Measurements from ENCODE around the gene TKTL1.

The TKTL1 gene

DNA sequence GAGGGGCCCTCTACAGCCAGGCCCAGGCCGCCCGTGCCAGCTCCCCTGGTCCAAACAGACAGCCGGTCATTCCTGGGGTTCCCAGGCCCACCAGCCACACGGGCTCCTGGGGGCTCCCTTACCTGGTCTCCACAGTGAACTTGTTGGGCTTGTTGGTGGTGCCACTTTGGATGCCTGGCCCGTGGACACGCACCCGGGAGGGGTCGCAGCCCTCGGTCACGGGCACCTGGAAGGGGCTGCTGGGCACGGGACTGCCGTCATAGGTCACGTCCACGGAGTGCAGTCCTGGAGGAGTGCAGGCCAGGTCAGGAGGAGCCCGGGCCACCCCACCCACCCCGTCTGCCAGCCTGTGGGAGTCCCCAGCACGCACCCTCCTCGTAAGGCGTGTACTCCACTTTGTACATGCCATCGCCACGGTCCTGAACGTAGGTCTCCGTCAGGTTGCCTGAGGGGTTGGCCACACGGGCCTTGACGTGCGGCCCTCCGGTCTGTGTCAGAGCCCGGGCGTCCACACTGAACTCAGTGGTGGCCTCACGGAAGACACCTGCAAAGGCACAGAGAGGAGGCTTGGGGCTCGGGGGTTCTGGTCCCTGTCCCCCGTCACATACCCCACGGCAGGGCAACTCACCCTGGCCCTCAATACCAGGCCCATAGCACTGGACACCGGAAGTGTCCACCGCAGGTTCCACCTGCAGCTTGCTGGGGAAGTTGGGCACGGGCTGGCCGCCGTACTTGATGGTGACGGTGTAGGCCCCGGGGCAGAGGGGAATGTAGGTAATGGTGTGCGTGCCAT is 64.0 kb downstream of the TKTL1 start:
- no peak overlapping the region for H3K4me3 ChIP-seq (ENCODE audit: low read depth, low read length)

GRCh38 chrX:154360155-154360713 is 64.6 kb downstream of the TKTL1 start:
- no peak overlapping the region for H3K4me3 ChIP-seq (ENCODE audit: low read depth, low read length)

DNA sequence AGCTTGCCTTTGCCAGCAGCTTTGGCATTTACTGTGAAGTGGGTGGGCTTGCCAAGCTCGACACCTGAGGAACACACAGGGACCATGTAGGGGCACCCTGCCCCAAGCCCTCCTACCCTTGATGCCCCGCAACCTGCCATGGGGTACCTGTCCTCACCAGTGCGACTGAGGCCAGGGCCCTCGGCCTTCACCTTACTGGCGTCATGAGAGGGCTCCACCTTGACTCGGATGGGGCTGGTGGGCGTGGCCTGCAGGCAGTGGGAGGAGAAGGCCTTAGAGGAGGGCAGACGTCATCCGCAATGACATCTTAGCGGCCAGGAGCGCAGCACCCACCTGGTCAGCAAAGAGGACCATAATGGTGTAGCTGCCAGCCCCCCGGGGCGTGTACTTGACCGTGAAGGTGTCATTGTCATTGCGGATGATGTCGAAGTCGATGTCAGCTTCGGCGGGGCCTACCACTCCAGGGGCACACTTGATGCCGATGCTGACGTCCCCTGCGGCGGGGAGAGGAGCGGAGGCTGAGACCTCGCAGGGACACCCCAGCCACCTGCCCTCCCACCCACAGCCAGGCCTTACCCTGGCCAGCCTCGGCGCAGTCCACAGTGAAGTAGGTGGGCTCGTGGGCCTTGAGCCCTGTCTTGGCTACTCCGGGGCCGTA is 66.6 kb downstream of the TKTL1 start:
- H3K4me3 ChIP-seq (ENCODE audit: low read depth, low read length): no peak overlapping the region

- H3K4me3 ChIP-seq (ENCODE audit: low read depth, low read length): no peak overlapping the region
These were observed 68.3 kb downstream of the TKTL1 start for GRCh38 chrX:154363706-154364439.

GRCh38 chrX:154365052-154365600 is 69.5 kb downstream of the TKTL1 start:
- no peak overlapping the region for H3K4me3 ChIP-seq (ENCODE audit: low read depth, low read length)

GRCh38 chrX:154365997-154366665 is 70.5 kb downstream of the TKTL1 start:
- H3K4me3 ChIP-seq (ENCODE audit: low read depth, low read length): no peak overlapping the region

- no peak overlapping the region for H3K4me3 ChIP-seq (ENCODE audit: low read depth, low read length)
These were observed 71.1 kb downstream of the TKTL1 start for GRCh38 chrX:154366666-154367055.

DNA sequence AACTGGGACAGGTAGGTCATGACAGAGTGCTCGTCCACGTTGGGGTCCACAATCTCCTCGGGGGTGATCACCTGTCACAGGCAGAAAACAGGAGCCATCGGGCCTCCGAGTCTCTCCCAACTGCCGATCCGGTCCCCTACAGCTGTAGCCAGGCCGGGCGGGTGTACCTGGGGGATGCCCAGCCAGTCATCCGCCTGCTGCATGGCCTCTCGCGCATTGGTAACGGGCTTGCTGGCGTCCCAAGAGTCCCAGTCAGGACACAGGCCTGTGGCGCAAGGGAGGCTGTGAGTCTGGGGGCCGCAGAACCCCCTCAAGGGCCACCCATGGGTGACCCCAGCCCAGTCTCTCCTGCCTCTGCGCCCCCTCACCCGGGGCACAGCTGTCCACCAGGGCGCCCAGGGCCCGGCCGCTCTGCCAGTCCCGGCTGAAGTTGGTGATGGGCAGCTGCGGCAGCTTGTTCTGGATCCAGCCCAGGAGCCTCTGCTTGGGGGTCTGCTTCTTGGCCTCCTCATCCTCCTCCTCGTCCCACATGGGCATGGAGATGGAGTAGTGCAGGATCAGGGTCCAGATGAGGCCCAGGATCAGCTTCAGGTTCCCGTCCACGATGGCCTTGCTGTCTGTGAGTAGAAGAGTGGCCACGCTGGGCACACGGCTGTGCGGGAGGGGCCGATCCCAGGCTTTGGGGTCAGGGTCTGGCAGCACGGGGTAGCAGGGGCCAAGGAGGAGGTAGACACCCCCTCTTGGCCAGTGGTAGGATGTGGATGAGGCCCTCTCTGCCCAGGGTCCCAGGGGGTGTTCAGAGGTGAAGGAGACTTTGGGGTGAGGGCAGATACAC is 72.1 kb downstream of the TKTL1 start:
- H3K4me3 ChIP-seq (ENCODE audit: low read depth, low read length): no peak overlapping the region

GRCh38 chrX:154368630-154369448 is 73.2 kb downstream of the TKTL1 start:
- peak overlapping the region; percentile 45 for H3K4me3 ChIP-seq (ENCODE audit: low read depth, low read length)

GRCh38 chrX:154369449-154370299 is 74.1 kb downstream of the TKTL1 start:
- H3K4me3 ChIP-seq (ENCODE audit: low read depth, low read length): peak overlapping the region; percentile 90

- H3K4me3 ChIP-seq (ENCODE audit: low read depth, low read length): peak overlapping the region; percentile 90
These were observed 74.9 kb downstream of the TKTL1 start for GRCh38 chrX:154370300-154371016.

DNA sequence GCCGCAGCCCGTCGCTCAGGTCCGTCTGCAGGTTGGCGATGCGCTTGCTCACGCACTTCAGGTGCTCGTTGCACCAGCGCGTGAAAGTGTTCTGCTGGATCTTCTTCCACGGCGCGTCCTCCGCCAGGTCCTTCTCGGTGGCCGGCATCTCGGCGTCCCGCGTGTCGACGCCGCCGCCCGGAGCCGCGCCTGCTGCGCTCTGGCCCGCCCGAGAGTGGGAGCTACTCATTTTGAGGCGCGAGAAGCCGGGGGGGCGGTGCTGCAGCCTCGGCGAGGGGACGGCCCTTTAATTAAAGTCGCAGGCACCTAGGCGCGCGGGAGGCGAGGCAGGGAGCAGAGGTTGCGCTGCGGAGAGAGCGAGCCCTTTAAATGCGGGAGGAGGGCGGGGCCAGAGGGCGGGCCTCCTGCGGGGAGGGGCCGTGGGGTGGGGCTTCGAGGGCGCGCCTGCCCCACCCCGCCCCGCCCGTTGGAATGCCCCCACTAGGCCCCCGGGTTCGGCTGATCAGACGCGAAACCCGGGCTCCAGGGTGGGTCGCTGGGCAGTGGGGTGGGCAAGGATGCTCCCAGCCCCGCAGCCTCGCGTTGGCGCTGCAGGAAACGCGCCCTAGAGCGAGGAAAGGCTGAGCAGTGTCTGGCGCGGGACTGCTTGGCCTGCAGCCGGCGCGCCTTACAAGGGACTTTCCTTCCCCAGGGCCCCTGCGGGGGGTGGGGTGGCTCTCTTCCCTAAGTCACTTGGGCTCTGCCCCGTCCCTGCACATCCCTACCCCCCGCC is 75.6 kb downstream of the TKTL1 start:
- peak overlapping the region; percentile 90 for H3K4me3 ChIP-seq (ENCODE audit: low read depth, low read length)

DNA sequence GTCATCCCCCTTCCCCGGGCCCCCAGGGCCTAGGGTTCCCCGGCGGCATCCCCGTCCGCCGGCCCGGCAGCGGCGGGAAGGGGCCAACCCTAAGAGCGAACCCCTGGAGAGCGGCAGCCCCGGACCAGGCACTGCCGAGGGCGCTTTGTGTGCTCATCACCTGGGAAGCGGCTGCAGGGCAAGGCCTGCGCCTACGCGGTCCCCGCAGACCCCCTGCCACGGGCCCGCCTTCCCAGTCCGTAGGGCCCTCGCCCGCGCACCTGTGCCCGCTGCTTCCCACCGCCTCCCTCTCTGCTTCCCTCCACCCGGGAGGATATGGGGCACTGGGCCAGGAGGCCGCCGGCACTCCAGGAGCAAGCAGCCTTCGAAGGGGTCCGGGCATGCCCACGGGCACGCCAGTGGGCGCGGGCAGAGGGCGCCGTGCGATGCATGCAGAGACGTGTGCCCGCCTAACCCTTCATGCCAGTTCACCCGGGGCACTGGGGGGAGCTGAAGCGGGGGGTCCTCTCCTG is 76.2 kb downstream of the TKTL1 start:
- peak overlapping the region; percentile 17 for H3K4me3 ChIP-seq (ENCODE audit: low read depth, low read length)

DNA sequence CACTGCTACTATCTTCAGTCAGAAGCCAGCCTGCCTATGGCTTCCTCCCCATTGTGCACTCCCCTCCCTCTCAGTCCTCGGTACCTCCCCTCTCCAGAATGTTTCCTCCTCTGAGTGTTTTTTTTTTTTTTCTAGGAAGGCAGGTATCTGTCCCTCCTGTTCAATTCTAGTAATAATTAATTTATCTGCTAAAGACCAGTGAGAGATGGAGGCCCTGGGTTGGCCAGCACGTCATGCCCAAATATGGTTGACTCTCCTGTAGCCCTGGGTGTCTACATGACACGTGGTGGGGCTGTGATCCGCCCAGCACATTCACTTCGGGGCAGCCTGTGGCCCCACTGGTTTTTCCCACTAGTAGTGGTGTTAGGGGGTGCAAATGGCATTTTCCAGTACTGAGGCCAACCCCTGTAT is 77.0 kb downstream of the TKTL1 start:
- no peak overlapping the region for H3K4me3 ChIP-seq (ENCODE audit: low read depth, low read length)

GRCh38 chrX:154373340-154374306 is 78.0 kb downstream of the TKTL1 start:
- peak overlapping the region; percentile 17 for H3K4me3 ChIP-seq (ENCODE audit: low read depth, low read length)
